8988T (cell line): ENCODE results near the gene COQ2.
"Not testable (repeated sequence)": the region's sequence is repeated elsewhere in the genome, so short reads cannot be mapped to it uniquely, and the experiment has no call there.

Source experiments
- DNase-seq: peaks from one replicate; pipeline ENCODE4 v3.0.0; 2011

The COQ2 gene

GRCh38 chr4:83241132-83241531 is 43.5 kb downstream of the COQ2 start:
- no peak for DNase-seq

GRCh38 chr4:83240379-83240875 is 44.2 kb downstream of the COQ2 start:
- no peak for DNase-seq

GRCh38 chr4:83238393-83239248 is 46.0 kb downstream of the COQ2 start:
- no peak for DNase-seq

GRCh38 chr4:83237591-83237990 is 47.0 kb downstream of the COQ2 start:
- DNase-seq, result no peak

GRCh38 chr4:83235645-83236133 is 48.9 kb downstream of the COQ2 start:
- not testable (repeated sequence) for DNase-seq

- no peak for DNase-seq
These were observed 49.5 kb downstream of the COQ2 start for GRCh38 chr4:83234902-83235644.

GRCh38 chr4:83234387-83234786 is 50.2 kb downstream of the COQ2 start:
- not testable (repeated sequence) for DNase-seq

- no peak for DNase-seq
These were observed 52.5 kb downstream of the COQ2 start for GRCh38 chr4:83232082-83232481.

- DNase-seq, result no peak
These were observed 53.0 kb downstream of the COQ2 start for GRCh38 chr4:83231620-83232076.

GRCh38 chr4:83230928-83231327 is 53.7 kb downstream of the COQ2 start:
- no peak for DNase-seq

GRCh38 chr4:83229791-83230190 is 54.8 kb downstream of the COQ2 start:
- DNase-seq, result no peak

GRCh38 chr4:83228231-83228630 is 56.4 kb downstream of the COQ2 start:
- no peak for DNase-seq

GRCh38 chr4:83224502-83225197 is 59.9 kb downstream of the COQ2 start:
- no peak for DNase-seq

- DNase-seq, result no peak
These were observed 60.8 kb downstream of the COQ2 start for GRCh38 chr4:83223781-83224180.

GRCh38 chr4:83221897-83222441 is 62.6 kb downstream of the COQ2 start:
- no peak for DNase-seq

GRCh38 chr4:83219344-83220331 is 65.0 kb downstream of the COQ2 start:
- DNase-seq, result no peak

GRCh38 chr4:83217721-83218522 is 66.7 kb downstream of the COQ2 start:
- DNase-seq, result no peak

GRCh38 chr4:83216959-83217683 is 67.5 kb downstream of the COQ2 start:
- no peak for DNase-seq

- no peak for DNase-seq
These were observed 70.5 kb downstream of the COQ2 start for GRCh38 chr4:83214079-83214478.
